ENCODE measurements around the gene BCO2.

Gene BCO2

DNA sequence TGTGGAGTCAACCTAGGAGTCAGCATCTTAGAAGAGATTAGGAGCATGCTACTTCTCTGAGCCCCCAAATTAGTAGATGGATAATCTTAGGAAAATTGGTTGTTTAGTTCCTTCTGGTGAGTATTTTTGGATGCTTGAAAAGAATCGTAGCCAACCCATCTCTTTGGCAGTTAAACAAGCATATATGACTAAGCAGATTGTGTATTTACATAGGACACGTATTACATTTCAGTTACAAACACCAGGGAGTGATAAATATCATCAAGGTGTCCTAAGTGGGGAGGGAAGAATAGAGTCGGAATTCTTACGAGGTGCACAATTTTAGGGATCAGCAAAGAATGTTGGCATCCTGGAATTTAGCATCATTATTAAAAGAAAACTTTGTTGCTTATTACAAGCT, 71.9 kb downstream of the BCO2 start:
- DNase-seq = no peak

DNA sequence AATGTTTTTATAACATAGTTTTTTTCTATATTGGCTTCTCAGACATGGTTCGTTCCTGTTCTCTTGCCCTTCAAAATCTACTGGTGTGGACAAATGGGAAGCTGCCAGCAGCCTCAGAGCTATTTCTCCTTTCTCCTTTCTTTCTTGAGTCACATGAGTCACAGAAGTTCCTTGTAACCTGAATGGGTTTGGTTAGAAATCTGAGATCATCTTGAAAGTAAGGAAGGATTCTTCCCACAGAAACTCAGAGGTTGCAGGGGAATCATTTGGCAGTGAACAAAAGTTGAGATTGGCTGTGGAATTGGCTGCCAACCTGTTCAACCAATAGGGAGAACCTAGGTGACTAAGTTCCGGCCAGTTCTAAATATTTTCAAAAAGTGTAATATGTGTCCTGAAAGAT, 72.9 kb downstream of the BCO2 start:
- DNase-seq = no peak

DNA sequence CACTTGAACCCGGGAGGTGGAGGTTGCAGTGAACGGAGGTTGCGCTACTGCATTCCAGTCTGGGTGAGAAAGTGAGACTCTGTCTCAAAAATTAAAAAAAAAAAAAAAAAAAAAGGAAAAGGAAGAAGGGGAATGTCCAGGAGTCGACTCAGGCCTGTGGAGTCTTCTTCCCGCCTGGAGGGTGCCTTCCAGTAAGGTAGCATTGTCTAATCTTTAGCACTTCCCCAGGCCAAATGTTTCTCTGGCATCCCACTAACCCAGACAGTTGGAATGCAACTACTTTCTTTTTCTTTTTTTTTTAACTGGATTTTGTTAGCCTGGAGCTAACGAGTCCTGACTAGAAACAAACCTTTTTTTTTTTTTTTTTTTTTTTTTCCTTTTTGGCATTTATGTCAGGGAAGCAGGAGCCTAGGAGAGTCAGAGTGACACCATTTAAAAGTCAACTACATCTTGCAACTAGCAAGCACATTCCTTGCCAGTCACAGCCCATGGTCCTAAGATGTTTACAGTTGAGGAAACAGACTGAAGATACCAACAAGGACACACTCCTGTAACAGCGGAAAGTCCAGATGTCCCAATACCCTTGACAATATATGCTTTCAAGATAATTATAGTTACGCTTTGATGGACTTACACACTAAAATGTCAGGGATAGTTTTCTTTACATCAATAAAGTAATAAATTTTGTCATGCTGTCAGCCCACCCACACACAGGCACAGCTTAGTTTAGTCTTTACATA, 74.7 kb downstream of the BCO2 start:
- DNase-seq = no peak

DNA sequence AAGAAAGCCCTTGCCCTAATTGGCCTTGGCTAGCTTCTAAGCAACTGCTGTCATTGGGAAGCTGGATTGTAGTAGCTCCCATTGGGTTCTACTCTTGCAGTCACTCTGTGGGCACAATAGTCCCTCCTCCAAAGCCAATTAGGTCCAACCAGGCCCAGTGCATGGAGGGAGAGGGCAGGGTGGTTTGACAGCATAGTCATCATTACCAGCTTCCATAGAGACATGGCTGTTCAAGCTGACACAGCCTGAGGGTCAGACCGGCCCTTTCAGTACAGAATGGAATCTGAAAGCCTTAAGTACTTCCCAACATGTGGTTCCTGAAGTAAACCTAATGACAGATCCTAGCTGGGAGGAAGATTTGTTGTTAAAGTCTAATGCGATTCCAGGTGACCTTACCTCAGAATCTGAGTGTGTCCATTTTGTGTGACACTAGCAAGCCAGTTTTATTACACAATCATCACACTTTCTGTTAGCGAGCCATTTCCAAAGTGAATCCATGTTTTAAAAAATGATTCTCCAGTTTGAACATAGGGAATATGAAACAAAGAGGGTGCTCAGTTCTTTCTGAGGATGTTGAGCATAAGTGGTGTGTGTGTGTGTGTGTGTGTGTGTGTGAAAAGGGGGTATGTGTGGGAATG, 78.4 kb downstream of the BCO2 start:
- no peak for DNase-seq

DNA sequence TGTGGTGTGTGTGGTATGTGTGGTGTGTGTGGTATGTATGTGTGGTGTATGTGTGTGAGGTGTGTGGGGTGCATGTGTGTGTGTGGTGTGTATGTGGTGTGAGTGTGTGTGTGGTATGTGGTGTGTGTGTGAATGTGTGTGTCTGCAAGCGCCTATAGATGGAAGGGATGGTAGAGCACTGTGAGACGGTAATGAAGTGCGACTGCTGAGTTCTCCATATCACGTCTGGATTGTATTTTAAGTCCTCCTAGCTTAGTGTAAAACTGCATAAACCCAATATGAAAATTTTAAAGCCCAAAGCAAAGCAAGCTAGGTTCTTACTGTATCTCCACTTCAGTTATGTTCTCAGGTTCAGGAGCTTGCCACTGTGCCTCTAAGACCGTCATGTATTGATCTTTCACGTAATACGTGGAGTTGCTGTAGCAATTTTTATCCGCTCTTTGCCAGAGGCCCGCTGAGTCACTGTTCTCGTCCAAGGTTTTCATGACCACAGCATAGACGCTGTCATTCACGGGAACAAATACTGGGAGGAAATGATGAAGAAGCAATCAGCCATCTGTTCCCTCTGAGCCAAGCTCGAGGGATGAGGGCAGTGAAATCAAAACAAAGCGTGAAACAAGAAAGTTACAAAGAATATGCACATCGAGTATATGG, 79.9 kb downstream of the BCO2 start:
- DNase-seq = peak in 7 of 51 donors; percentile 2 to 52 (median 4)

DNA sequence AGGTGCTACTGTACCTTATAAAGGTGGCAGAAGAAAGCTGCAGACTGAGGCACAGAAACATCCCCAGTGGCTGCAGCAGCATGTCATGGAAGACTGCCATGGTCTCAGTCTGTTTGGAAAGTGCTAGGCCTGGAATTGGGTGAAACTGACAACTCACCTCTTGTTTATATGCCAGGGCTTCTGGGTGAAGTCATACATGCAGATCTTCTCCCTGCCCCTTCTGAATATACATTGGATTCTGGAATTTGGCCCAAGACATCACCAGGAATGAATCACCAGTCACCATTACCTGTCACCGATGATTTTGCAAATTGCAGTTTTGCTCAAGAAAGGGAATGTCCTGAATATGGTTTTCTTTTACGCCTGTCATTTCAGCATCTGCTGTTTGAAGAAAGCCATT, 85.2 kb downstream of the BCO2 start, which contains the start of gene PLET1:
Gene PLET1, minus strand, starts transcription at position 371 of the 400 bp plus-strand sequence. Its CDS starts 271 bp downstream, at position 100.
- no peak for DNase-seq

DNA sequence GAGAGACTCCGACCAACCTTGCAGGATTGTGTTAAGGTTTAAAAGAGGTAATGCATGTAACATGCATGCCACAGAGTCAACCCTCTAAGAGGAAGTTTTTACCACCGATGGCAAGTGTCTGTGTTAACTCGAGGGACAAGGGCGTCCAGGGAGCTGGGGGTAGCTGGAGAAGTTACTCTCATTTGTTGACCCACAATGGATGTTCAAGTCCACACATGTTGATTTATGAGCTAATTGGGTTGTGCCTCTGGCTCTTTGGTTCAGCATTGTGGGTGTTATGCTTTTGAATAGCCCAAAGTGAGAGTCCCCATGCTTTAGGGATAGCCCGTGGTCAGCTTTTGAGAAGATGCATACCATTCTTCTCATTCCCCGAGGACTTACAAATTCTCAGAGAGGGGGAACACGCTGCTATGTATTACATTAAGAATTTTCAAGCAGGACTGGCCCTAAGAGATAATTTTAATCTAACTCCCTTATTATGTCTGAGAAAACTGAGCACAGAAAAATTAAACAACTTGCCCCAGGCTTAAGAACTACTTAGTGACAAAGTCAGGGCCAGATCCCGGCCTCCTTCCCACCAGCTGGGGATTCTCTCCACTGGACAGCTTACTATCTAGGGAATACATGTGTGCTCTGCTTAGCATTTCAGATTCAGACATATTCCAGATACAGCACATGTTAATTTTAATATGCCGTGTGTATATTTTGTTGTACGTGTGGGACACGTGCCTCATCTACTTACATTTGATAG, 90.5 kb downstream of the BCO2 start:
- DNase-seq = no peak

DNA sequence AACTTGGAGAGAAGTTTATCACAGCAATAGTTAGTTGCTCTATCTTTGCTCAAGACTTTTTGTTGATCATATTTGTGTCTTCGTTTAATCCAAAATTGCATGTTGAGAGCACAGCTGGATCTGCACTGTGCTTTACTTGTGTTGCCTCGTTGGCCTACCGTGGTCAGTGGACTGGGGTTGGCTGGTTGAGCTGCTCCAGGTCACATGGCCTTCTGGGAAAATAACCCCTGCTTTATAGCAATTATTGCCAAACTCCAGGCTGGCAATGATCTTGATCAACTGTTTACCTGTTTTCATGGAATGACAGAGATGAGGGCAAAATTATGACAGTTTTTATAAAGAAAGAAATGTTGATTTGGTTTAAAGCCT, 91.1 kb downstream of the BCO2 start:
- no peak for DNase-seq

DNA sequence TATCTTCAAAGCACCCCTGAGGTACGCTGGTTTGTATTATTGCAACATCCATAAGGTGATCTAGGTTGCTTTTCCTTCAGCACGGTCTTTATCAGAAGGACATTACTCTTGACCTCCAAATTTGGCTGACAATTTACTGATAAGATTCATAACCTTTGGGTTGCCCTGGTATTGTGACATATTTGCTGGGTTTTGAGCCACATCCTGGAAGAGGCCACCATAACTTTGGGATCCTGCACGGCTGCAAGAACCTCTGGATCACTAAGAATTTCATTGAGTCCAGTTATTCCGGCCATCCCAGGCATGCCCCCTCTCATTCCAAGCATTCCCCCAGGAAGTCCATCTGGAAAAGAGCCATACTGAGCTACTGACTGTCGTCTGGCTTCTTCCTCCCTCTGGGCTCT, 91.9 kb downstream of the BCO2 start:
- no peak for DNase-seq

DNA sequence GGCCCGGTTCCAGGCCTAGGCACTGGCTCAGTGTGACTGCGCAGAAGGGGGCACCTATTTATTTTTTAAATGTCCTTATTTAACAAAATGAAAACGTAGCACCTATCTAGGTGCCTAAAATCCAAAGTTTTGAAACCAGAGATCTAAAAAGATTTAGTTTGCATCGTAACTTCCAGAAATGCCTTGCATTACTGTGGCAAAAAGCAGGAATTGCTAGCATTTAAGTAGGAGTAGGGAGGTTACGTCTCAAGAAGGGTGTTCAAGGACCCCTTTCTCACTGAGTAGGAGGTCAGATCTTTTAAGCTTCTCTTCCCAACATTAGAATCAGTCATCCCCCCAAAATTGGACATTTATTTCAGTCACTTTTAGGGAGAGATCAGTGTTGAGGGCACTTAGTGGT, 93.1 kb downstream of the BCO2 start:
- DNase-seq = no peak

All from hypothalamus (tissue), 51 donors.